OCI-LY1 (cell line): ENCODE results near the gene FILIP1L.

Experiments used
- CTCF ChIP-seq: fragments of 200-600 bp; sonication (generic), shearing (Covaris generic); IDR thresholded peaks from 2 replicates; pipeline ENCODE4 v1.5.1; 2017; ENCODE audit warnings: mild to moderate bottlenecking, antibody characterized with exemption, low read length, moderate library complexity, mixed read lengths
- EZH2 ChIP-seq: fragments of 200-600 bp; sonication (generic), shearing (Covaris generic); IDR thresholded peaks from 2 replicates; pipeline ENCODE4 v1.8.0; 2017; ENCODE audit warnings: borderline replicate concordance, mixed run types, mild to moderate bottlenecking, antibody characterized with exemption, low read length, moderate library complexity, mixed read lengths

DNA sequence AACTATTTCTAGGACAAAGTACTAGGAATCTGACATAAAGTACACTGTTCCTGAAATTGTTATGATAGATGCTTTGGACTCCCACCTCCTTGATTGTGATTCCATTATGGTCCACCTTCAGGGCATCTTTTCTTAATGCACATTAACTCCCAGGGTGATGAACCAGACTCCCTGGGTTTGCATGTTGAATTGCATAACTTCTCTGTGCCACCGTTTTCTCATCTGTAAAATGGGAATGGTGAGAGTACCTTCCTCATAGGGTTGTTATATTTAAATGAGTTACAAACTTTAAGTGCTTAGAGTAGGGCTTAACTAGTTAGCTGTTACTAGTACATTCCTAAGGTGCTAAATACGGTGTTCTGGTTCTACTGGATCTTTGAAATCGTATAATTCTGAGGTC, 214.7 kb downstream of the FILIP1L start:
- TF ChIP-seq CTCF (no peak), EZH2 (no peak)
